HG02678 (cell line): Measurements from ENCODE around the gene ATP5PF.
"Not testable (repeated sequence)": the region's sequence is repeated elsewhere in the genome, so short reads cannot be mapped to it uniquely, and the experiment has no call there.

ENCODE experiments used
- ATAC-seq: cut with Tn5 transposase; IDR thresholded peaks from one replicate; pipeline ENCODE4 v1.9.1; 2021; ENCODE audit warnings: mild to moderate bottlenecking, moderate library complexity; ENCODE audit not compliant: unreplicated experiment

ATP5PF gene

DNA sequence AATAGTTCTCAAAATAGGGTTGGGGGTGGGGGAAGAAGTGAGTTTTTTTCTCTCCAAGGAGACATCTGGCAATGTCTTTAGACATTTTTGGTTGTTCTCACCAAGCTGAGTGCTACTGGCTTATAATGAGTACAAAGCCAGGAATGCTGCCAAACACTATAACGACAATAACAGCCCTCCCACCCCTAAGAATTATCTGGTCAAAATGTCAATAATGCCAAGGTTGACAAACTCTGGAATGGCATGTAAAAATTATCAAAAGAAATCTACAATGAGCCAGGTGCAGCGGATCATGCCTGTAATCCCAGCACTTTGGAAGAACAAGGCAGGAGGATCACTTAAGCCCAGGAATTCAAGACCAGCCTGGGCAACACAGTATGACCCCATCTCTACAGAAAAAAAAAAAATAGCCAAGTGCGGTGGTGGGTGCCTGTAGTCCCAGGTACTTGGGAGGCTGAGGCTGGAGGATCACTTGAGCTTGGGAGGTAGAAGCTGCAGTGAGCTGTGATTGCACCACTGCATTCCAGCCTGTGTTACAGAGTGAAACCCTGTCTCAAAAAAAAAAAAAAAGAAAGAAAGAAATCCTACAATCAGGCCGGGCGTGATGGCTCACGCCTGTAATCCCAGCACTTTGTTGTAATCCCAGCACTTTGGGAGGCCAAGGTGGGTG is 2.5 kb downstream of the ATP5PF start:
- no peak for ATAC-seq

- ATAC-seq: no peak
These were observed 12.1 kb downstream of the ATP5PF start for GRCh38 chr21:25722631-25723030.

DNA sequence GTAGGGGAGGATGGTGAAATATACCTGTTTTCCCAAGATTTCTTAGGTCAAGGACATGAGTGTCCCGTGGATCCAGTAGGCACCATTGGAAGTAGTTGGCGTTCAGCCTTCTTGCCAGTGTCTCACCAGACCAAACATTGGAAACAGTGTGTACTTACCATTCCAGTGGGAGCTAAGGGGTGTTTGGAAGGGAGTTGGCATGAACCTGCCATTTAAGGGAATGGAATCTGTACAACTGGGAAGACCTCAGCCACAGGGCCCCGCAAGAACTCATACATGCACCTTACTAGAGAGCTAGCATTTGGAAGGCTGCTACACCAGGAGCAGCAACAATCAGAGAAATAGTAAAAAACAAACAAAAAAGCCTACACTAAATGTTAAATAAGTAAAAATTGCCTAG is 12.7 kb downstream of the ATP5PF start:
- no peak for ATAC-seq

- no peak for ATAC-seq
These were observed 17.1 kb downstream of the ATP5PF start for GRCh38 chr21:25717491-25718147.

- not testable (repeated sequence) for ATAC-seq
These were observed 20.6 kb downstream of the ATP5PF start for GRCh38 chr21:25714066-25714465.

DNA sequence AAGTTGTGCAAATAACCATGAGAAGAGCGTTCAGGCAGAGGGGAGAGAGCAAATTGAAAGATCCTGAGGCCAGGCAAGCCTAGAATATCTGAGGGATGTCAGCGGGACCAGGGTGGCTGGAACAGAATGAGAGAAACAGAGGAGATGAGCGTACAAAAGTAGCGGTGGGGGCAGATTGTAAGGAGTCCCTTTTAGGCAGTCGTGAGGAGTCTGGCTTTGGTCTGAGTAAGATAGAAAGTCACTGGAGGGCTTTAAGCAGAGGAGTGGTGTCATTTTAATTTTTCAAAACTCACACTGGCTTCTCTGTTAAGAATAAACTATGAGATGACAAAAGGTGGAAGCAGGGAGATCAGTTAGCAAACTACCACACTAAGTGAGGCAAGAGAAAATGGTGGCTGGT is 24.2 kb downstream of the ATP5PF start:
- ATAC-seq: no peak

- ATAC-seq: no peak
These were observed 24.9 kb downstream of the ATP5PF start for GRCh38 chr21:25709684-25710265.

GRCh38 chr21:25708467-25709065 is 26.1 kb downstream of the ATP5PF start:
- ATAC-seq: no peak

- ATAC-seq: no peak
These were observed 33.2 kb downstream of the ATP5PF start for GRCh38 chr21:25701529-25701928.

GRCh38 chr21:25700741-25701140 is 34.0 kb downstream of the ATP5PF start:
- ATAC-seq: no peak

DNA sequence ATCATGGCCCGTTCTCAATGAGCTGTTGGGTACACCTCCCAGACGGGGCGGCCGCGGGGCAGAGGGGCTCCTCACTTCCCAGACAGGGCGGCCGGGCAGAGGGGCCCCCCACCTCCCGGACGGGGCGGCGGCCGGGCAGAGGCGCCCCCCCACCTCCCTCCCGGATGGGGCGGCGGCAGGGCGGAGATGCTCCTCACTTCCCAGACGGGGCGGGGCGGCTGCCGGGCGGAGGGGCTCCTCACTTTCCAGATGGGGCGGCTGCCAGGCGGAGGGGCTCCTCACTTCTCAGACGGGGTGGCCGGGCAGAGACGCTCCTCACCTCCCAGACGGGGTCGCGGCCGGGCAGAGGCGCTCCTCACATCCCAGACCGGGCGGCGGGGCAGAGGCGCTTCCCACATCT is 39.2 kb downstream of the ATP5PF start:
- not testable (repeated sequence) for ATAC-seq

- ATAC-seq: no peak
These were observed 42.7 kb downstream of the ATP5PF start for GRCh38 chr21:25691976-25692375.

GRCh38 chr21:25689226-25689625 is 45.5 kb downstream of the ATP5PF start:
- no peak for ATAC-seq

DNA sequence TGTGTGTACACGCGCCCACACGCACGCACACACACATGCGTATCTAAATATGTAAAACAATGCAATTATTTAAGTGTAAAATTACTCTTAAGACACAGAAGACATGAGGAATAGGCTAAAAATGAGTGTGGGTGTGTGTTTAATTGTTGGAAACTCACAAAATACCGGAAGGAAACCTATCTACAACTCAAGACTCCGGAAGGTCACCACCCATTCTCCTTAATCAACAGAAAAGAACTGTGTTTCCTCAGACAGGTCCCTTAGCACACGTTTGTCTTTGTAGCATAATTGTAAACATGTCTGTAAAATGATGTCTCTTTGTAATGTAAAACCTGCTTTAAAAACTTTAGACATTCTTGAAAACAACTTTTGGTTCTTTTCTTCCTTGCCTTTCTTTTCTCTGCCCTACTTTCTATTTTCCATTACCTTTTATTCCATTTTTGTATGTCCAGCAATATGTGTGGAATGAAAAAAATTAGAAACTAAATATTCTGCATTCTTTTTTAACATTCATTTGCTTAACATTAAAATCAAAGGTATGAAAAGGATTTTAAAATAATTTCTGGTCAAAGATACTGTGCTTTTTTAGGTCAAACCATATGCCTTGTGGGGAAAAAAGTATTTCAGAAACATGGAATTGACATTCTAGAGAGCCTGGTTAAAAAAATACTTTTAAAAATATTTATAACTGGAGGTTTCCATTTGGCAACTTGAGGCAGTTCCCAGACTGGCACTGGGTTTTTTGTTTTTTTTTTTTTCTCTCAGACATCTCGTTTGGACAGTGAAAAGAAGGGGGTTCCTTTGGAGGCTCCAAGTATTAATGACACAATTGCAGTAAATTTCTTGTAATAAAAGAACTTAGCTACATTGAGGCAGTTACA is 46.2 kb downstream of the ATP5PF start:
- no peak for ATAC-seq

DNA sequence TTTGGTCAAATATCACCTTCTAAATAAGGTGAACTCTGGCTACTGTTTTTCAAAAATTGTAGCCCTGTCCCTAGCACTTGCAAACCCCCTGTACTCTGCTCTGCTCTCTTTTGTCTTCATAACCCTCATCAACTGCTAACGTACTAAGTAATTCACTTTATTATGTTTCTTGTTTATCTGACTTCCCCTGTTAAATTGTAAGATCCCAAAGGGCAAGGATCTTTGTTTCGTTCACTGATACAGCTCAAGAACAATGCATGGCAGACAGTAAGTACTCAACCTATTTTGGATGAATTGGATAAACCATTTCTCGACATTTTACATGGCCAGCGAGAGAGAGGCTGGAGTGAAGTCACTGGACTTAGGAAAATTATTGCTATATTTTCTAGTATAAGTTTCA is 46.9 kb downstream of the ATP5PF start:
- ATAC-seq: no peak

- ATAC-seq: no peak
These were observed 52.3 kb downstream of the ATP5PF start for GRCh38 chr21:25682382-25682781.

DNA sequence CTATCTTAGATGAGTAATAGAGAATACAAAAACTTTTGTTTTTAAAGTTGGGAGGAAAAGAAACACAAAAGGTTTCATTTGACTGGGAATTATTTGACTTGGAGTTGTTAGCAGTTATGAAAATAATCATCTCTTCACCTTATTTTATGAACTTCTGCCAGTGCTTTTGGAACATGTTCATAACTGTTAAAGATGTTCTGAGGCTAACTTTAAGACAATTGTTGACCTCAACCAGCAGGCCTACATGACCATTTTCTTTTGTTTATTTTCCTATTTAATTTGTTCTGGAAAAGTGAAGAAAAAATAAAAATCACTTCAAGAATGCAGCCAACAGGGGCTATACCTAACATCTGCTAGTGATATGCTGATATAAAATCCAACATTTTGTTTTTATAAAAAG is 58.3 kb downstream of the ATP5PF start:
- no peak for ATAC-seq
